NOMO-1 treated with dmso at 0.1 percent for 144 hours (cell line): Measurements from ENCODE around the gene CDH6.
"Not testable (repeated sequence)": the region's sequence is repeated elsewhere in the genome, so short reads cannot be mapped to it uniquely, and the experiment has no call there.

Experiments
- DNase-seq: peaks from one replicate; lab custom pipeline; 2025; ENCODE audit not compliant: unreplicated experiment; lab: John Stamatoyannopoulos, UW

Gene CDH6

GRCh38 chr5:31322946-31323345, 129.5 kb downstream of the CDH6 start:
- no peak for DNase-seq

DNA sequence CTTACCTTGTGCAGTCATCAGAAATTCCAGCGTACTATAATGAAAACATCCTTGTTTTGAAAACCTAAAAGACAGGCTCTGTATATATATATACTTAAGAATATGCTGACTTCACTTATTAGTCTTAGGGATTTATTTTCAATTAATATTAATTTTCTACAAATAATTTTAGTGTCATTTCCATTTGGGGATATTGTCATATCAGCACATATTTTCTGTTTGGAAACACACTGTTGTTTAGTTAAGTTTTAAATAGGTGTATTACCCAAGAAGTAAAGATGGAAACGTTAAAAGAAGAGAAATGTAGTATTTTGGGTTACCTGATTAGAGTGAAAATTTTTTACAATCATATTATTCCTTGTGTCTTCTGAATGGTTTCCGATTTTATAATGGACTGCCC, 131.4 kb downstream of the CDH6 start:
- no peak for DNase-seq

DNA sequence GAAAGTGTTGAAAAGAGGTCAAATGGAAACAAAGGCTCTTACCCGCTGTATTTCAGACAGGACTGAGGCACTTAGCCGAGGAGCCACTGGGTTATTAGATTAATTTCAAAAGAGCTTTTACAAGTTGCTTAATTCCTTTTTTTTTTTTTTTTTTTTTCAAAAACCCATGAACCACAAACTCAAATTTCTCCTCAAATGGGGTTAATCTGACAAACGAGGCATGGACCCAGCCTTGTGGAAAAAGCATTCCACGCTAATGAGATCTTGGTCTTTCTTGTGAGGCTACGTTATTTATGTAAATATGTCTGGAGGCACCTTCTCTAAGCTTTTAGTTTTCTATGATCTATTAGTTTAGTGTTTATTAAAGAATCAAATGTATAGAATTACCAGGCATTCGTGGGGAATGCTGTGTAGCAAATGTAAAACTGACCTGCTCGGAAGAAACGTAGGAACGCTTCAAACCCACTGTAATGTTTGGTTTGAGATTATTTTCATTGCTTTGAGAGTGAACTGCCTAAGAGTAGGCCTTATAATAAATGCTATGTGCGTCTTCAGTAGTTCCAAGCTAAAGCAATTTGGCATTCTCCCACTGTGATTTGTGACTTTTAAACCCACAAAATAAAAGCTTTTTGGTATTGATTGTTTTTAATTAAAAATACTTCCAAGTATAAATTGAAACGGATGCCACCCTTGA, 134.7 kb downstream of the CDH6 start:
- DNase-seq: no peak

DNA sequence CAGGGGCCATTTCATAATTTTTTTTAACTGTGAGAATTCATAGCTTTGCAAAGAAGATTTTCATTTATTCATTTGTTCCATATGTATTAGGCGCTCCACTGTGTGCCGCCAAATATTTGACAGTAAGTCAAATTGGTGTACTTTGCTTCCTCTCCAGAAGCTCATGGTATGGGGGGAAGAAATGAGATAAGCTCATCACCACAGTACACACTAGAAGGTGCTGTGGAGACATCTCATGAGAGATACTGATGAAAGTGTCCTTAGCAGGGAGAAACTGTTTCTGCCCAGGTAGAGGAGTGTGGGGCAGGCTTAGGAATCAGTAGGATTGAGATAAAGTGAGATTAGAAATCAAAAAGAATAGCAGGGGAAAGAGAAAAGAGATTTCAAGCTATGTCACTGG, 136.2 kb downstream of the CDH6 start:
- no peak for DNase-seq

- DNase-seq: no peak
Observed at GRCh38 chr5:31332160-31332559, 138.7 kb downstream of the CDH6 start.

GRCh38 chr5:31333475-31333874, 140.0 kb downstream of the CDH6 start:
- DNase-seq: no peak

DNA sequence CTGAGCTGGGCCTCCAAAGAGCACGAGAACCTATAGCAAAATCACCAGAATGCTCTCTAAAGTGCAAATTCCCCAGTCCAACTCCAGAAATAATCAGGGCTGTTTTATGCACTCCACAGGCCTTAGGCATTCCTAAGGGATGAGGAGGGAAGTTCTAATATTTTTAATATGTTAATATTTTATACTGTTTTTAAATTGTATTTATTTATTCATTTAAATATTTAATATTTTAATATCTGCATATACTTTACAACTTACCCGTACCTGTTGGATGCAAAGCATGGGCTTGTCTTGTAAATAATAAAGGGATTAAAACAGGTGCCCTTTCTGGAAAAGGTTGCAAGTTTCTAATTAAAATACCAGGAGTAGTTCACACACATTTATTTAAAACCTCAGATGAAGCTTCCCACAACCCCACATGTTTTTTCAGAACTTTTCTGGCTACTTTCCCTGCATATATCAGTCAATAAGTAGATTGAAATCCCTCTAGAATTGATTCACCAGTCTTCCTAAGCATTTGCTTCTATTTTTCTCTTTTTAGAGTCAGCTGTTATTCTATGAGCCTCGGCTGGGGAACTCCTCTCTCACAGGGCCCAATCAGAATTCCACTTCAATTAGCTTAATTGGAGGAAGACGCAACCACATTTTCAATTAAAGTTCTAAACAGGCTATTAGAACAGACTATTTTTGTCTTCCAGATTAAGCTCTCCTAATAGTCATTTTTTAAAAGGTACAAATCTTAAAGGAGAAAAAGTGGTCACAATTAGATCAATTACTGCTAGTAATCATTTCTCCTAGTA, 140.8 kb downstream of the CDH6 start:
- DNase-seq: no peak

- no peak for DNase-seq
Observed at GRCh38 chr5:31335456-31335855, 142.0 kb downstream of the CDH6 start.

- no peak for DNase-seq
Observed at GRCh38 chr5:31343946-31344345, 150.5 kb downstream of the CDH6 start.

DNA sequence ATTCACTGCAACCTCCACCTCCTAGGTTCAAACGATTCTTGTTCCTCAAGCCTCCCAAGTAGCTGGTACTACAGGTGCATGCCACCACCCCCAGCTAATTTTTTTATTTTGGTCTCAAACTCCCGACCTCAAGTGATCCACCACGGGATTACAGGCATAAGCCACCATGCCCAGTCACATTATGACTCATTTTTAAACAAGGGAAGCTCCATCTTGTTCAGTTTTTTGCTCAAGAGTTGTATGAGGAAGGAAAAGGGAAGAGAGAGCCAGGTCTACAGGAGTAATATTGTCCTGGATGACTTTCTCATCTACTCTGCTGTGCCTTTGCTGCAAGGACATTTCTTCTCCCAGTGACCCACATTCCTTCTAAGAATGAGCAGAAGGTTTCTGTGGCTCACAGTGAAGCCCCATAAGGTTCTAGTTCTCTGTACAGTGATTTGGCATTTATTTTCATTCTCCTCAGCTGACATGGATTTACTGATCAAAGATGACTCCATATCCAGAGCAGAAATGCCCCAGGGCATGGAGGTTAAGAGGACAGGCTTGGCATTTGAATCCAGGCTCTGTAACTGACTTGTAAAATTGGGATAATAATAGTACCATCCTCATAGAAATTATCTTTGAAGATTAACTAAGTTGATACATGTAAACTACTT, 153.5 kb downstream of the CDH6 start:
- DNase-seq: no peak

- DNase-seq: no peak
Observed at GRCh38 chr5:31347552-31347905, 154.0 kb downstream of the CDH6 start.

GRCh38 chr5:31350395-31350794, 156.9 kb downstream of the CDH6 start:
- no peak for DNase-seq

DNA sequence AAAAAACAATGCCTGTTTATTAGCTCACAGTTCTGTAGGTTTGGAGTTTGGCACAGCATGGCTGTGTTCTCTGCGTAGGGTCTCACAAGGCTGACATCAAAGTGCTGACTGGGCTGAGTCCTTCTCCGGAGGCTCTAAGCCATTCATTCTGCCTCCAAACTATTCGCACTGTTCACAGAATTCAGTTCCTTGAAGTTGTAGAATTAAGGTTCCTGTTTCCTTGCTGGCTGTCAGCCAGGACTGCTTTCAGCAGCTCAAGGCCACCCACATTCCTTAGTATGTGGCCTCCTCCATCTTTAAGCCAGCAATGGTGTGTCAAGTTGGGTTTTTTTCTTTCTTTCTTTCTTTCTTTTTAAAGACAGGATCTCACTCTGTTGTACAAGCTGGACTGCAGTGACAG, 161.9 kb downstream of the CDH6 start:
- DNase-seq: no peak

DNA sequence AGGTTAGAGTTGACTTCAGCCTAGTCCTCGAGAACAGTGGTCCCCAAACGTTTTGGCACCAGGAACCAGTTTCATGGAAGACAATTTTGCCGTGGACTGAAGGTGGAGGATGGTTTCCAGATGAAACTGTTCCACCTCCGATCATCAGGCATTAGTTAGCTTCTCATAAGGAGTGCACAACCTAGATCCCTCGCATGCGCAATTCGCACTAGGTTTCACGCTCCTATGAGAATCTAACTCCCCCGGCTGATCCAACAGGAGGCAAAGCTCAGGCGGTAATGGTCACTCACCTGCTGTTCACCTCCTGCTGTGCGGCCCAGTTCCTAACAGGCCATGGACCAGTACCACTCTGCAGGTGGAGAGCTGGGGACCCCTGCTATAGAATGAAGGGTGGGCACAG, 163.6 kb downstream of the CDH6 start:
- no peak for DNase-seq

- DNase-seq: no peak
Observed at GRCh38 chr5:31359839-31360238, 166.4 kb downstream of the CDH6 start.

DNA sequence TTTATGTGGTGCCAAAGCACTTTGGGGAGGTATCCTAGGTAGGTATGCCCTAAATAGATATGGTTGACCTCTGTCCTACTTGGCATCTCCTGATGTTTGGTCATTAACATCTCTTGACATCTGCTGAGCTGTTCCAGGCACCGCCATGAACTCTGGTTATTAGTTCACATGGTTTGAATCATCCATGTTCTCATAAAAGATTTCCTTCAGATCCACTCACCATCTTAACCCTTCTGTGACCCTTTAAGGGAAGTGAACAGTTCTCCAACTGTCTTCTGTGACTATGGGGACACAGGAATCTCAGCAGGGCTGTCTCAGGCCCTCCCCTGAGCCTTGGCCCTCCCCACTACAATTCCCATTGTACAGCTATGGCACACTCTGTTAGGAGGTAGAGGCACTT, 167.7 kb downstream of the CDH6 start:
- DNase-seq: no peak

DNA sequence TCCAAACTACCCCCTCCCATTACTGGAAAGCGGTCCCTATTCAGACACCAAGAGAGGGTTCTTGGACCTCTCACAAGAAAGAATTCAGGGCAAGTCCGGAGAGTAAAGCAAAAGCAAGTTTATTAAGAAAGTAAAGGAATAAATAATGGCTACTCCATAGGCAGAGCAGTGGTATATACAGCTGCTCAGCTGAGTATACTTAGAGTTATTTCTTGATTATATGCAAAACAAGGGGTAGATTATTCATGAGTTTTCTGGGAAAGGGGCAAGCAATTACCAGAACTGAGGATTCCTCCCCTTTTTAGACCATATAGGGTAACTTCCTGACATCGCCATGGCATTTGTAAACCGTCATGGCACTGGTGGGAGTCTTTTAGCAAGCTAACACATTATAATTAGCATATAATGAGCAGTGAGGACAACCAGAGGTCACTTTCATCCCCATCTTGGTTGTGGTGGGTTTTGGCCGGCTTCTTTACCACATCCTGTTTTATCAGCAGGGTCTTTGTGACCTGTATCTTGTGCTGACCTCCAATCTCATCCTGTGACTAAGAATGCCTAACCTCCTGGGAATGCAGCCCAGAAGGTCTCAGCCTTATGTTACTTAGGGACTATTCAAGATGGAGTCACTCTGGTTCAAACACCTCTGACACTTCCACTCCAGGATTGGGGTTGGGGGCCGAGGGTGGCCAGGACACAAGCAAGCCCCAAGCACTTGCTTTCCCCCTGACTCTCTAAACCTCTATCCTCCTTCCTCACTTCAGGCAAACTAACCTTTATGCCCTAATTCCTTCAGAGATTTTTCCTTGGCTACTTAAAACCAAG, 168.4 kb downstream of the CDH6 start:
- not testable (repeated sequence) for DNase-seq

DNA sequence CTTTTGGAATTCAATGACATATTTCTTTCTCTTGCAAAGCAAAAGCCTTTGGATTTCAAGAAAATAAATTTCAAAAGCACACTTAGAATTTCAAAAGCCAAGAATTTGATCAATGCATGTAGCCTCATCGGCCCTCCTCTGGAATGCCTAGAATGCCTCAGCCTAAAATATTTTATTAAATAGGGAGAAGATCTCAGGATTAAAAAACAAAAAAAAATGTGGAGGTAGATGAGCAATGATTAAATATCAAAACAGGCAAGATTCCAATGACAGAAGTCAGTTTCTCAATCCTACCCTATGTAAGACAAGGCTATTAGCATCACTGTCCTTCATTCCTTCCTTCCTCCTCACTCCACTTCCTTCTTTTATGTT, 169.0 kb downstream of the CDH6 start:
- DNase-seq: no peak

- no peak for DNase-seq
Observed at GRCh38 chr5:31362931-31363568, 169.6 kb downstream of the CDH6 start.

DNA sequence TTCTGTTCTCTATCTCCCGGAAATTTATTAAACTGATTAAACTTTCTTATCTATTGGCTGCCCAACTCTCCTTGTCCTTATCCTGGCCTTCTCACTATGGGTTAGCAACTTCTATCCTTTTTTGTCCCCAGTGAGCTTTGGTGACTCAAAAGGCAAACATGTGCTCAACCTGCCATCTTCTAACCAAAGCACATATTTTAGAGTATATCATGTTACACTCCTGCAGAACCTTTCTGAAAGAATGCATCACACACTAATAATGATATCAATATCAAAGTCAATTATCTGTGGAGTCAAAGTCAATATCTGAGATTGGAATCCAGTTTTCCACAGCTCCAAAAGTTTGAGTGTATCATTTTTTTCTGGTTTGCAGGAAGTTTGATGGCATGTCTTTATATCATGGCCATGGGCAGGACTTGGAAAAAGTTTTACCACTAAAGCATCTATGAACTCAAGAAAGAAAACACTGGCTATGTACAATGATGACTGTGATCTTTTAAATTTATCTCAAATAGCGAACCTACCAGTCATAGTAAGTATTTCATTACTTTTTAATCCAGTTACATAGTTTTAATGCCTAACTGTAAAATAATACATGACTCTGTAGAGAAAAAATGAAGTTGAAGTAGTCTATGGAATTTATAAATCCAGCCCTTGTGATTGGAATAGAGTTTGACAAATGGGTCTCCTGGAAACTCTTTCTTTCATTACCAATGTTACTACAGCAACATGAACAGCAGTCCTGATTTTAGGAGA, 171.6 kb downstream of the CDH6 start:
- no peak for DNase-seq
